Measurements from ENCODE around the gene MRPS25. TPM values are rescaled to one million over a fixed set of nuclear protein-coding genes. Genes with fewer than 3 reads are reported as not detected.

The MRPS25 gene
- total RNA-seq, 1 experiment from 2014 or later = 25.8 TPM

GRCh38 chr3:15083252-15083651 lies 18.1 kb upstream of the MRPS25 start:
- DNase-seq (ENCODE audit: low spot score) = no peak

GRCh38 chr3:15081960-15082664 lies 17.0 kb upstream of the MRPS25 start:
- no peak for DNase-seq (ENCODE audit: low spot score)

GRCh38 chr3:15079091-15079490 lies 14.0 kb upstream of the MRPS25 start:
- DNase-seq (ENCODE audit: low spot score) = no peak

- no peak for DNase-seq (ENCODE audit: low spot score)
Observed at GRCh38 chr3:15074500-15074899, 9.4 kb upstream of the MRPS25 start.

GRCh38 chr3:15071699-15072098 lies 6.6 kb upstream of the MRPS25 start:
- DNase-seq (ENCODE audit: low spot score) = no peak

- no peak for DNase-seq (ENCODE audit: low spot score)
Observed at GRCh38 chr3:15069441-15069840, 4.3 kb upstream of the MRPS25 start.

- DNase-seq (ENCODE audit: low spot score) = no peak
Observed at GRCh38 chr3:15066467-15066866, 1.4 kb upstream of the MRPS25 start.

- no peak for DNase-seq (ENCODE audit: low spot score)
Observed at GRCh38 chr3:15065550-15066007, 464 bp upstream of the MRPS25 start.

- peak; percentile 18 for DNase-seq (ENCODE audit: low spot score)
Observed at GRCh38 chr3:15064299-15064834, 748 bp downstream of the MRPS25 start.

GRCh38 chr3:15063656-15064286 lies 1.3 kb downstream of the MRPS25 start:
- no peak for DNase-seq (ENCODE audit: low spot score)

- no peak for DNase-seq (ENCODE audit: low spot score)
Observed at GRCh38 chr3:15063238-15063637, 1.9 kb downstream of the MRPS25 start.

- DNase-seq (ENCODE audit: low spot score) = no peak
Observed at GRCh38 chr3:15060029-15060428, 5.1 kb downstream of the MRPS25 start.

- DNase-seq (ENCODE audit: low spot score) = no peak
Observed at GRCh38 chr3:15056676-15057404, 8.3 kb downstream of the MRPS25 start.

- no peak for DNase-seq (ENCODE audit: low spot score)
Observed at GRCh38 chr3:15055019-15055557, 10.0 kb downstream of the MRPS25 start.

GRCh38 chr3:15053541-15053940 lies 11.6 kb downstream of the MRPS25 start:
- no peak for DNase-seq (ENCODE audit: low spot score)

GRCh38 chr3:15052335-15053242 lies 12.5 kb downstream of the MRPS25 start:
- DNase-seq (ENCODE audit: low spot score) = no peak

- DNase-seq (ENCODE audit: low spot score) = peak; percentile 48
Observed at GRCh38 chr3:15051531-15051930, 13.6 kb downstream of the MRPS25 start.

GRCh38 chr3:15050405-15051092 lies 14.6 kb downstream of the MRPS25 start:
- DNase-seq (ENCODE audit: low spot score) = no peak

- no peak for DNase-seq (ENCODE audit: low spot score)
Observed at GRCh38 chr3:15049584-15049983, 15.5 kb downstream of the MRPS25 start.

- no peak for DNase-seq (ENCODE audit: low spot score)
Observed at GRCh38 chr3:15045667-15046066, 19.4 kb downstream of the MRPS25 start.

Measured in HT-29 (cell line).